KMS-11 (cell line): ENCODE data around the gene DAAM2.

Experiments used
- H2AFZ ChIP-seq: fragments of 200-600 bp; sonication (generic); 2 replicates; pipeline ENCODE4 v1.6.1; 2016; ENCODE audit warnings: antibody characterized with exemption, mixed run types, low read depth
- H3K27ac ChIP-seq: fragments of 200-600 bp; sonication (generic); 2 replicates; pipeline ENCODE4 v1.6.1; 2016; ENCODE audit warnings: mild to moderate bottlenecking, mixed run types
- H3K27me3 ChIP-seq: fragments of 200-600 bp; sonication (generic); 2 replicates; pipeline ENCODE4 v1.6.1; 2017; ENCODE audit warnings: mild to moderate bottlenecking, low read depth, mixed run types, moderate library complexity; ENCODE audit not compliant: insufficient read depth
- H3K36me3 ChIP-seq: fragments of 200-600 bp; sonication (generic); 2 replicates; pipeline ENCODE4 v1.6.1; 2017; ENCODE audit warnings: mild to moderate bottlenecking, mixed run types; ENCODE audit not compliant: insufficient read depth
- H3K4me1 ChIP-seq: fragments of 200-600 bp; sonication (generic); 2 replicates; pipeline ENCODE4 v1.6.1; 2016; ENCODE audit warnings: mild to moderate bottlenecking, low read depth, mixed run types; ENCODE audit not compliant: poor library complexity, severe bottlenecking
- H3K4me2 ChIP-seq: fragments of 200-600 bp; sonication (generic); 2 replicates; pipeline ENCODE4 v1.7.0; 2016; ENCODE audit warnings: mild to moderate bottlenecking, mixed run types
- H3K4me3 ChIP-seq: fragments of 200-600 bp; sonication (generic); IDR thresholded peaks from 2 replicates; pipeline ENCODE4 v1.6.1; 2017; ENCODE audit warnings: low read depth, low read length, mixed read lengths; ENCODE audit not compliant: insufficient read depth
- H3K79me2 ChIP-seq: fragments of 200-600 bp; sonication (generic); 2 replicates; pipeline ENCODE4 v1.6.1; 2016; ENCODE audit warnings: low read depth, mixed run types; ENCODE audit not compliant: insufficient read depth
- H3K9ac ChIP-seq: fragments of 200-600 bp; sonication (generic); 2 replicates; pipeline ENCODE4 v1.6.1; 2016; ENCODE audit warnings: mild to moderate bottlenecking, mixed run types
- H4K20me1 ChIP-seq: fragments of 200-600 bp; sonication (generic); 2 replicates; pipeline ENCODE4 v1.6.1; 2016; ENCODE audit warnings: mild to moderate bottlenecking, mixed run types; ENCODE audit not compliant: insufficient read depth
- CTCF ChIP-seq: fragments of 200-600 bp; sonication (generic); conservative IDR thresholded peaks from 2 replicates; pipeline ENCODE4 v1.6.1; 2017; ENCODE audit warnings: low read depth, mild to moderate bottlenecking, antibody characterized with exemption, low read length, moderate library complexity, mixed read lengths

DAAM2 gene

GRCh38 chr6:39952167-39952566 is 160.0 kb downstream of the DAAM2 start:
- H3K4me3 ChIP-seq = no peak overlapping the region
- no peak overlapping the region for H2AFZ ChIP-seq
- no peaks in the 10 kb centered on the region for H3K79me2 ChIP-seq
- H3K27me3 ChIP-seq = no peaks in the 10 kb centered on the region
- no peak overlapping the region for H3K4me2 ChIP-seq
- no peak overlapping the region for H3K9ac ChIP-seq
- no peak for TF ChIP-seq CTCF
- H4K20me1 ChIP-seq = no peaks in the 10 kb centered on the region
- no peak overlapping the region for H3K27ac ChIP-seq
- no peaks in the 10 kb centered on the region for H3K36me3 ChIP-seq
- H3K4me1 ChIP-seq = no peaks in the 10 kb centered on the region

- no peak for TF ChIP-seq CTCF
- no peak overlapping the region for H2AFZ ChIP-seq
- H3K4me1 ChIP-seq = no peaks in the 10 kb centered on the region
- no peak overlapping the region for H3K27ac ChIP-seq
- no peaks in the 10 kb centered on the region for H3K79me2 ChIP-seq
- no peaks in the 10 kb centered on the region for H4K20me1 ChIP-seq
- no peak overlapping the region for H3K9ac ChIP-seq
- H3K4me2 ChIP-seq = no peak overlapping the region
- H3K4me3 ChIP-seq = no peak overlapping the region
- H3K27me3 ChIP-seq = no peaks in the 10 kb centered on the region
- H3K36me3 ChIP-seq = no peaks in the 10 kb centered on the region
These were observed 161.0 kb downstream of the DAAM2 start for GRCh38 chr6:39953076-39953618.
